Thyroid gland (tissue), 4 donors: ENCODE data around the gene OR2W3.

Experiments used
- CTCF ChIP-seq, 6 experiments: fragments of 200-600 bp in 3 of 6; fragments of 450-650 bp in 3 of 6; sonication (generic) in 3 of 6; IDR thresholded peaks; one replicate each; pipeline ENCODE4 v1.5.1; 2016 to 2019; ENCODE audit warnings: antibody characterized with exemption in 6 of 6, mild to moderate bottlenecking in 2 of 6, inconsistent platforms in 1 of 6, moderate library complexity in 1 of 6
- POLR2A ChIP-seq, 2 donors: fragments of 450-650 bp; IDR thresholded peaks; one replicate each; pipeline ENCODE4 v1.6.1; 2017; ENCODE audit warnings: antibody characterized with exemption in 2 of 2, mild to moderate bottlenecking in 2 of 2, moderate library complexity in 1 of 2

GRCh38 chr1:247914941-247915662 is 19.7 kb downstream of the OR2W3 start:
- TF ChIP-seq CTCF (IDR thresholded peaks at IDR 0.05) = no peak
- TF ChIP-seq POLR2A (IDR thresholded peaks at IDR 0.05) = no peak
